PFSK-1 (cell line): ENCODE data around the gene CDKN2B-AS1.

Source experiments
- POLR2AphosphoS5 ChIP-seq: IDR thresholded peaks from 2 replicates; pipeline ENCODE4 v1.6.1; 2012; ENCODE audit warnings: low read depth, mild to moderate bottlenecking, control low read depth, low read length, moderate library complexity
- SIN3A ChIP-seq: IDR thresholded peaks from 2 replicates; pipeline ENCODE4 v1.6.1; 2012; ENCODE audit warnings: mild to moderate bottlenecking, low read length, moderate library complexity, borderline replicate concordance; ENCODE audit not compliant: insufficient read depth
- TAF1 ChIP-seq: IDR thresholded peaks from 2 replicates; pipeline ENCODE4 v1.6.1; 2012; ENCODE audit warnings: low read length, control low read depth, borderline replicate concordance; ENCODE audit not compliant: insufficient read depth

GRCh38 chr9:21965401-21965951 is 29.1 kb upstream of the CDKN2B-AS1 start:
- no peak for TF ChIP-seq POLR2AphosphoS5
- TF ChIP-seq TAF1: no peak
- no peak for TF ChIP-seq SIN3A
